HCT116 (cell line): ENCODE measurements around the gene KRT13. TPM values are rescaled to one million over a fixed set of nuclear protein-coding genes. Genes with fewer than 3 reads are reported as not detected.

ENCODE experiments used
- ATAC-seq: fragments of 200-7000 bp; cut with Tn5 transposase; 2 replicates; pipeline ENCODE4 v1.9.1; 2020; ENCODE audit warnings: mild to moderate bottlenecking, moderate library complexity
- BruUV-seq: library from RNA; stranded (reverse); fragments of 400-500 nt; replicated peaks from 2 replicates; lab custom pipeline; 2021; lab: Mats Ljungman, UMichigan
- CTCF ChIA-PET: fragments of 300-600 bp; sonication (Branson Sonifier 250); formaldehyde crosslinking; loops from one replicate; lab custom pipeline; 2021; ENCODE audit warnings: antibody characterized with exemption; lab: Charles Lee
- POLR2A ChIA-PET: fragments of 300-600, 350-600 bp; sonication (Branson Sonifier 250); formaldehyde crosslinking; loops from one replicate; lab custom pipeline; 2021; ENCODE audit warnings: antibody characterized with exemption; lab: Charles Lee
- RAD21 ChIA-PET, 2 experiments: fragments of 300-600 bp; sonication (Branson Sonifier 250); formaldehyde crosslinking; loops; one replicate each; lab custom pipeline; 2023; ENCODE audit warnings: low total read pairs in 2 of 2; ENCODE audit not compliant: uncharacterized antibody in 2 of 2, unreplicated experiment in 2 of 2, low non-redundant PET in 1 of 2; lab: Charles Lee
- DNase-seq: peaks from one replicate; pipeline ENCODE4 v3.0.0-alpha.2; 2010; ENCODE audit warnings: low read depth, low spot score
- H2AFZ ChIP-seq: fragments of 200-600 bp; shearing (Covaris generic), sonication (generic); 2 replicates; pipeline ENCODE4 v1.6.1; 2017; ENCODE audit warnings: low read depth, mixed run types, mixed read lengths, antibody characterized with exemption, low read length; ENCODE audit not compliant: poor library complexity, severe bottlenecking
- H3K27ac ChIP-seq: 2 replicates; pipeline ENCODE4 v1.5.1; 2012; ENCODE audit warnings: low read depth, low read length
- H3K27me3 ChIP-seq: fragments of 200-600 bp; sonication (generic); 2 replicates; pipeline ENCODE4 v1.6.1; 2016; ENCODE audit warnings: mixed run types, low read length, mixed read lengths; ENCODE audit not compliant: insufficient read depth
- H3K36me3 ChIP-seq, 2 experiments: fragments of 200-500 bp in 1 of 2; fragments of 200-600 bp in 1 of 2; sonication (Bioruptor generic) in 1 of 2; sonication (generic) in 1 of 2; 2 replicates each; pipeline versions ENCODE4 v1.5.1 to v1.6.1; 2014 to 2016; ENCODE audit warnings: low read length in 2 of 2, inconsistent platforms in 1 of 2, mixed read lengths in 1 of 2, mixed run types in 1 of 2; ENCODE audit not compliant: insufficient read depth in 2 of 2, control insufficient read depth in 1 of 2
- H3K4me1 ChIP-seq, 2 experiments: fragments of 200-600 bp in 1 of 2; sonication (generic) in 1 of 2; 2 replicates each; pipeline versions ENCODE4 v1.5.1 to v1.6.1; 2012 to 2017; ENCODE audit warnings: low read length in 2 of 2, inconsistent platforms in 1 of 2, mild to moderate bottlenecking in 1 of 2, mixed read lengths in 1 of 2, mixed run types in 1 of 2, moderate library complexity in 1 of 2; ENCODE audit not compliant: insufficient read depth in 2 of 2, control insufficient read depth in 1 of 2
- H3K4me2 ChIP-seq: fragments of 200-600 bp; sonication (generic); 2 replicates; pipeline ENCODE4 v1.6.1; 2017; ENCODE audit warnings: mixed run types, low read length, mixed read lengths
- H3K4me3 ChIP-seq, 2 experiments: fragments of 200-600 bp in 1 of 2; sonication (generic) in 1 of 2; replicated peaks in 1 of 2; 2 replicates each; pipeline ENCODE4 v1.5.1; 2011 to 2016; ENCODE audit warnings: low read length in 2 of 2, control low read depth in 1 of 2, low read depth in 1 of 2, mild to moderate bottlenecking in 1 of 2, mixed read lengths in 1 of 2, mixed run types in 1 of 2
- H3K79me2 ChIP-seq: fragments of 200-600 bp; sonication (generic); 2 replicates; pipeline ENCODE4 v1.6.1; 2017; ENCODE audit warnings: mild to moderate bottlenecking, mixed run types, low read length, moderate library complexity, mixed read lengths; ENCODE audit not compliant: insufficient read depth
- H3K9ac ChIP-seq: fragments of 200-600 bp; sonication (generic); 2 replicates; pipeline ENCODE4 v1.6.1; 2016; ENCODE audit warnings: low read length, mixed read lengths
- H3K9me2 ChIP-seq: fragments of 200-600 bp; sonication (generic), shearing (Covaris generic); 2 replicates; pipeline ENCODE4 v1.6.1; 2017; ENCODE audit warnings: mixed run types, mild to moderate bottlenecking, moderate library complexity; ENCODE audit not compliant: insufficient read depth
- H3K9me3 ChIP-seq, 2 experiments: fragments of 200-500 bp in 1 of 2; fragments of 200-600 bp in 1 of 2; sonication (Bioruptor generic) in 1 of 2; sonication (generic) in 1 of 2; 2 replicates each; pipeline ENCODE4 v1.6.1; 2014 to 2017; ENCODE audit warnings: low read length in 2 of 2, mixed read lengths in 2 of 2, inconsistent platforms in 1 of 2, low read depth in 1 of 2, mild to moderate bottlenecking in 1 of 2, mixed run types in 1 of 2, moderate library complexity in 1 of 2; ENCODE audit not compliant: control insufficient read depth in 1 of 2, insufficient read depth in 1 of 2
- H4K20me1 ChIP-seq: fragments of 200-600 bp; sonication (generic), shearing (Covaris generic); 2 replicates; pipeline ENCODE4 v1.6.1; 2017; ENCODE audit warnings: mixed run types, mild to moderate bottlenecking, moderate library complexity; ENCODE audit not compliant: insufficient read depth
- ATF3 ChIP-seq: IDR thresholded peaks from 2 replicates; pipeline ENCODE4 v1.6.1; 2012
- CBX3 ChIP-seq: IDR thresholded peaks from 2 replicates; pipeline ENCODE4 v1.6.1; 2012; ENCODE audit warnings: low read depth
- CEBPB ChIP-seq: IDR thresholded peaks from 2 replicates; pipeline ENCODE4 v1.6.1; 2012; ENCODE audit warnings: low read depth
- CTCF ChIP-seq, 3 experiments: fragments of 200-600 bp in 1 of 3; sonication (generic) in 1 of 3; IDR thresholded peaks in 2 of 3; conservative IDR thresholded peaks in 1 of 3; 2 replicates each; pipeline ENCODE4 v1.5.1; 2012 to 2017; ENCODE audit warnings: low read depth in 2 of 3, low read length in 2 of 3, antibody characterized with exemption in 1 of 3, borderline replicate concordance in 1 of 3, control low read depth in 1 of 3, mild to moderate bottlenecking in 1 of 3, mixed read lengths in 1 of 3, mixed run types in 1 of 3, moderate library complexity in 1 of 3; ENCODE audit not compliant: insufficient read depth in 1 of 3
- EGR1 ChIP-seq: IDR thresholded peaks from 2 replicates; pipeline ENCODE4 v1.6.1; 2012; ENCODE audit warnings: low read depth
- EZH2 ChIP-seq: fragments of 200-600 bp; sonication (generic); IDR thresholded peaks from 2 replicates; pipeline ENCODE4 v1.6.1; 2017; ENCODE audit warnings: antibody characterized with exemption, mixed run types
- EZH2phosphoT487 ChIP-seq: fragments of 200-600 bp; IDR thresholded peaks from 2 replicates; pipeline ENCODE4 v1.6.1; 2018; ENCODE audit warnings: antibody characterized with exemption, borderline replicate concordance
- JUND ChIP-seq: IDR thresholded peaks from 2 replicates; pipeline ENCODE4 v1.6.1; 2012
- MAX ChIP-seq: IDR thresholded peaks from 2 replicates; pipeline ENCODE4 v1.6.1; 2012
- POLR2AphosphoS5 ChIP-seq: IDR thresholded peaks from 2 replicates; pipeline ENCODE4 v1.6.1; 2011; ENCODE audit warnings: mild to moderate bottlenecking, low read depth, low read length, moderate library complexity
- REST ChIP-seq: IDR thresholded peaks from 2 replicates; pipeline ENCODE4 v1.6.1; 2012; ENCODE audit warnings: low read depth
- SIN3A ChIP-seq: IDR thresholded peaks from 2 replicates; pipeline ENCODE4 v1.6.1; 2012; ENCODE audit warnings: low read depth
- SP1 ChIP-seq: IDR thresholded peaks from 2 replicates; pipeline ENCODE4 v1.6.1; 2012; ENCODE audit warnings: low read depth
- TCF7L2 ChIP-seq: IDR thresholded peaks from 2 replicates; pipeline ENCODE4 v1.7.0; 2011; ENCODE audit warnings: borderline replicate concordance, inconsistent platforms; ENCODE audit not compliant: insufficient read depth, insufficient read length; ENCODE audit errors: extremely low read depth
- ZFX ChIP-seq: fragments of 450-650 bp; IDR thresholded peaks from 2 replicates; pipeline ENCODE4 v1.6.1; 2017
- ZNF274 ChIP-seq: fragments of 200-500 bp; sonication (Bioruptor generic); IDR thresholded peaks from 2 replicates; pipeline ENCODE4 v1.6.1; 2014; ENCODE audit warnings: mild to moderate bottlenecking, low read depth, low read length, inconsistent platforms
- intact Hi-C: fragments of 100-400 bp; cut with micrococcal nuclease; formaldehyde crosslinking; loops from 2 replicates; pipeline ENCODE4 v1.10.0; 2022
- total RNA-seq: library from RNA; stranded (reverse); gene quantifications from one replicate; pipeline ENCODE4 v1.2.1, GENCODE V29; 2021; ENCODE audit not compliant: unreplicated experiment

Gene KRT13
- total RNA-seq, 1 experiment from 2014 or later, result 3.7 TPM

- BruUV-seq, result no TSS peak
- Histone ChIP-seq H3K79me2 (no peaks in the 10 kb centered on the region), H3K4me1 (peaks cover 15 to 26% of the 10 kb centered on the region in 2 experiments), H3K27me3 (no peaks in the 10 kb centered on the region), H3K27ac (no peak overlapping the region), H2AFZ (no peak overlapping the region), H3K9me2 (no peaks in the 10 kb centered on the region), H3K36me3 (no peaks in the 10 kb centered on the region), H4K20me1 (no peaks in the 10 kb centered on the region), H3K9ac (no peak overlapping the region), H3K9me3 (peaks cover 3 to 7% of the 10 kb centered on the region in 2 experiments; a peak in 1 of 4 replicates), H3K4me3 (no peak overlapping the region), H3K4me2 (no peak overlapping the region)
- DNase-seq (no peak), ATAC-seq (no peak)
- POLR2A ChIA-PET, result no interaction called here
- CTCF ChIA-PET, result no interaction called here
- TF ChIP-seq EGR1 (no peak), ZFX (no peak), SIN3A (no peak), CTCF (IDR thresholded peaks at IDR 0.05 in 2 of 3, conservative IDR thresholded peaks at IDR 0.05 in 1 of 3; ENCODE audit: borderline replicate concordance in 1 of 3, insufficient read depth in 1 of 3, low read depth in 2 of 3, low read length in 2 of 3) (no peak), TCF7L2 (no peak), ZNF274 (no peak), CBX3 (no peak), POLR2AphosphoS5 (no peak), SP1 (no peak), EZH2 (no peak), CEBPB (no peak), REST (no peak), MAX (no peak), ATF3 (no peak), JUND (no peak), EZH2phosphoT487 (no peak)
- RAD21 ChIA-PET, result no interaction called here
- intact Hi-C loops, result no loop called here
These were observed 37.9 kb downstream of the KRT13 start for GRCh38 chr17:41467561-41467960.
